Activated CD8-positive, alpha-beta memory T cell treated with anti-CD3 and anti-CD28 coated beads, Interleukin-2, amount 50 U/mL, for 48 hours (primary cell): ENCODE measurements around the gene SDR39U1.
"Not testable (repeated sequence)": the region's sequence is repeated elsewhere in the genome, so short reads cannot be mapped to it uniquely, and the experiment has no call there.

ENCODE experiments used
- DNase-seq: peaks from one replicate; pipeline ENCODE4 v3.0.0-alpha.2; 2020

The SDR39U1 gene

GRCh38 chr14:24442240-24443052, at the start of gene SDR39U1:
Gene SDR39U1, minus strand, starts transcription at chr14:24442776. Its CDS starts 7 bp downstream, at chr14:24442769.
- peak; percentile 92 for DNase-seq

DNA sequence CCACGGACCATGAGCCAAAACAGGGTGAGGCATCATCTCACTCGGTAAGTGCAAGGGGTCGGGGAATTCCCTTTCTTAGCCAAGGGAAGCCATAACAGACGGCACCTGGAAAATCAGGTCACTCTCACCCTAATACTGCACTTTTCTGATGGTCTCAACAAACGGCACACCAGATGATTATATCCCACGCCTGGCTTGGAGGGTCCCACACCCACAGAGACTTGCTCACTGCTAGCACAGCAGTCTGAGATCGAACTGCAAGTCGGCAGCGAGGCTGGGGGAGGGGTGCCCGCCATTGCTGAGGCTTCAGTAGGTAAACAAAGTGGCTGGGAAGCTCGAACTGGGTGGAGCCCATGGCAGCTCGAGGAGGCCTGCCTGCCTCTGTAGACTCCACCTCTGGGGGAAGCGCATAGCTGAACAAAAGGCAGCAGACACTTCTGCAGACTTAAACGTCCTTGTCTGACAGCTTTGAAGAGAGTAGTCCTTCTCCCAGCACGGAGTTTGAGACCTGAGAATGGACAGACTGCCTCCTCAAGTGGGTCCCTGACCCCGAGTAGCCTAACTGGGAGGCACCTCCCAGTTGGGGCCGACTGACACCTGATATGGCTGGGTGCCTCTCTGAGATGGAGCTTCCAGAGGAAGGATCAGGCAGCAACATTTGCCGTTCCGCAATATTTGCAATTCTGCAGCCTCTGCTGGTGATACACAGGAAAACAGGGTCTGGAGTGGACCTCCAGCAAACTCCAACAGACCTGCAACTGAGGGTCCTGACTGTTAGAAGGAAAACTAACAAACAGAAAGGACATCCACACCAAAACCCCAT, 49.2 kb upstream of the SDR39U1 start:
- DNase-seq: not testable (repeated sequence)

- no peak for DNase-seq
These were observed 41.2 kb upstream of the SDR39U1 start for GRCh38 chr14:24483604-24484252.

DNA sequence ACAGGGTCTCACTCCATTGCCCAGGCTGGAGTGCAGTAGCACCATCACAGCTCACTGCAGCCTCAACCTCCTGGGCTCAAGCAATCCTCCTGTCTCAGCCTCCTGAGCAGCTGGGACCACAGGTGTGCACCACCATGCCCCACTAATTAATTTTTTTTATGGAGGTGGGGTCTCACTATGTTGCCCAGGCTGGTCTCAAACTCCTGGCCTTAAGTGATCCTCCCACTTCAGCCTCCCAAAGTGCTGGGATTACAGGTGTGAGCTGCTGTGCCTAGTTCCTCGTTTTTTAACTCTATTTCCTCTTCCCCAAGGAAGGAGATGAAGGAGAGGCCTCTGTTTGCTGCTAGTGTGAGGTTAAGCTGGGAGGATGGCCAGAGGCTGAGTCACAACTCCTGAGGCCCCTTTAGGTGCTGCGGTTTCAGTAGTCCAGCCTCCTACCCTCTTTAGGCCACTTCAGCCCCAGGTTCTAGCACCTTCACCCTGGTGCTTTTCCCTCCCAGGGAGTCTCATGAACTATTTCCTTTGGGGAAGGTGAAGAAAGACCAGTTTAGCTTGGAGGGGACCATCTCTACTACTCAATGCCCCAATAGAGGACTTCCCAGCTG, 40.2 kb upstream of the SDR39U1 start:
- DNase-seq: not testable (repeated sequence)

DNA sequence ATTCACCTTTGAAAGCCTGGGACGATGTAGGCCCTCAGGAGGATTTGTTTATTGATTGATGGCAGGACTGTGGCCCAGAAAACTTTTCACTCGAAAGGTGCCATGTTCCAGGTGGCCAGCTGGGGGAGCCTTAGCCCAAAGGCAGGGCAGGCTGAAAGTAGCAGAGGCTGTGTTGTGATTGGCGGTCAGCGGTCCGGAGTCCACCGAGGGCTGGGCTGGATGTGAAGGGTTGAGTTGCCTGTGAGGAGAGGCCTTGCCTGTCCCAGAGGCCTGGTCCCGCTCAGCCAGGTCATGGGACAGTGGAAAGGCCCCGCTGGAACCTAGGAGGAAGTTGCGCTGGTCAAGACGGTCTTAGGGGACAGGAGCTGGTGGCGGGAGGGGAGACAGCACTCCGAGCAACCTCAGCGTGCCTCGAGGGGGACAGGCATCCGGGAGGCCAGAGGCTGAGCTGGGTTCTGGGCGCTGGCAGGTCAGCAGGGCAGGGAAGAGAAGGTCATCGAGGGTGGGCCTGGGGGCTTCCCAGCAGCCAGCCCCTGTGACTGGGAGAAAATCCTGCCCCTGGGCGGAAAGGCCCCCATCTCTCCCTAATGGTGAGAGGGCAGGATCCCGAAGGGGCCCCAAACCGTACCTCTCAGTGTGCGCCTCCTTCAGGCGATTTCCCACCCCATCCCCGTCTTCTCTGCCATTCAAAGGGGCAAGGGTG, 39.2 kb upstream of the SDR39U1 start:
- peak; percentile 78 for DNase-seq

GRCh38 chr14:24479999-24480398, 37.4 kb upstream of the SDR39U1 start:
- not testable (repeated sequence) for DNase-seq

DNA sequence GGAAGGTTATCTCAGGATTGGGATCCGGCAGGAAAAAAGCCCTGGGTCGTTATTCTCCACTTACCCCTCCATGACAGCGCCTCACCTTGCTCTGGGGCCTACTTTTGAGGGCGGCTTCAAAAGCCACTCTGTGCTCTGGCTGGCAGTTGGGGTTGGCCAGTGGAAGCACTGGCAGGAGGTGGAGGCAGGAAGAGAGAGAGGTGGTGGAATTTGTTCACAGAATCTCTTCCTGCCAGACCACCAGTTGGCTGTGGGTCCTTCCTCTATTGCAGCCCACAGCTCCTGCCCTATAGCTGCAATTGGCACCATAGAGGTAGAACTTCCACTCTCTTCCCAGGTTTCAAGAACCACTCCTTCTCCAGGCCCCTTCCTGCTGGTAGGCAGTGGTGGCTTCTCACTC, 32.7 kb upstream of the SDR39U1 start:
- no peak for DNase-seq

- DNase-seq: no peak
These were observed 30.6 kb upstream of the SDR39U1 start for GRCh38 chr14:24473211-24473610.

DNA sequence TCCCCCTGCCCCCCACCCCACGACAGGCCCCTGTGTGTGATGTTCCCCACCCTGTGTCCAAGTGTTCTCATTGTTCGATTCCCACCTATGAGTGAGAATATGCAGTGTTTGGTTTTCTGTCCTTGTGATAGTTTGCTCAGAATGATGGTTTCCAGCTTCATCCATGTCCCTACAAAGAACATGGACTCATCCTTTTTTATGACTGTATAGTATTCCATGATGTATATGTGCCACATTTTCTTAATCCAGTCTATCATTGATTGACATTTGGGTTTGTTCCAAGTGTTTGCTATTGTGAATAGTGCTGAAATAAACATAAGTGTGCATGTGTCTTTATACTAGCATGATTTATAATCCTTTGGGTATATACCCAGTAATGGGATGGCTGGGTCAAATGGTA, 27.9 kb upstream of the SDR39U1 start:
- DNase-seq: not testable (repeated sequence)

GRCh38 chr14:24465805-24466204, 23.2 kb upstream of the SDR39U1 start:
- no peak for DNase-seq

GRCh38 chr14:24465368-24465767, 22.8 kb upstream of the SDR39U1 start:
- no peak for DNase-seq

GRCh38 chr14:24463884-24464785, 21.6 kb upstream of the SDR39U1 start:
- DNase-seq: no peak

GRCh38 chr14:24463017-24463883, 20.7 kb upstream of the SDR39U1 start:
- no peak for DNase-seq

DNA sequence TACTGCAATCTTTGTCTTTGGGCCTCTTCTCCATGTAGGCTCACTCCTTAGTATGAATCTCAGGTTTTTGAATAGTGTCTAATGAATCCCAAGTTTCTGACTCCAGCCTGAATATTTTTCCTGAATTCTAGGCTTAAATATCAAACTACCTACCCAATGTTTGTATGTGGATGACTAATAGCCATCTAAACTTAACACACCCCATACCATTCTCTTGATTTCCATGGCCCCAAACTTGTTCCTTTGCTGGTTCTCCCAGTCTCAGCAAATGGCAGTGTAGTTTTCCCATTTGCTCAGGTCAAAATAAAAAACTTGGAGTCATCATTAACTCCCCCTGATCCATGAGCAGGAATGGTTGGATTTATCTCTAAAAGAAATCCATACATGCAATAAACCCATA, 18.8 kb upstream of the SDR39U1 start:
- DNase-seq: no peak

- DNase-seq: no peak
These were observed 16.8 kb upstream of the SDR39U1 start for GRCh38 chr14:24459331-24459730.

GRCh38 chr14:24458736-24459135, 16.2 kb upstream of the SDR39U1 start:
- no peak for DNase-seq

- no peak for DNase-seq
These were observed 14.4 kb upstream of the SDR39U1 start for GRCh38 chr14:24456980-24457379.

DNA sequence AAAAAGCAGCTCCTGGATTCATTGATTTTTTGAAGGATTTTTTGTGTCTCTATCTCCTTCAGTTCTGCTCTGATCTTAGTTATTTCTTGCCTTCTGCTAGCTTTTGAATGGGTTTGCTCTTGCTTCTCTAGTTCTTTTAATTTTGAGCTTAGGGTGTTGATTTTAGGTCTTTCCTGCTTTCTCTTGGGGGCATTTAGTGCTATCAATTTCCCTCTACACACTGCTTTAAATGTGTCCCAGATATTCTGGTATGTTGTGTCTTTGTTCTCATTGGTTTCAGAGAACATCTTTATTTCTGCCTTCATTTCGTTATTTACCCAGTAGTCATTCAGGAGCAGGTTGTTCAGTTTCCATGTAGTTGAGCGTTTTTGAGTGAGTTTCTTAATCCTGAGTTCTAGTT, 8.3 kb upstream of the SDR39U1 start:
- DNase-seq: not testable (repeated sequence)

- DNase-seq: no peak
These were observed 583 bp upstream of the SDR39U1 start for GRCh38 chr14:24443053-24443665.

DNA sequence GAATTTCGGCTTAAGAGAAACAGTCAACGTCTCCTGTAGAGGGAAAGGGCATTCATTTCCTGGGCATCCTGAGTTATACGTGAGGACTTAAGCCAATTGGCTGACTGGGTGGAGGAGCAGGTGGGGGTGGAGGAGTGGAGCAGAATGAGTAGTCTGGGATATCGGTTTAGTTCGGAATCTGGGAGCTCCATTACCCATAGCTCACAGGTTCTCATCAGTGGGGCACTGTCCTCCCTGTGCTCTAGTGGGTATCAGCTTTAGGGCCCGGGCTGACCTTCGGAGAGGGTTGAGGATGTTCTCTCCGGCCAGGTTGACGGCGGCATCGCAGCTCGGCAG, 704 bp downstream of the SDR39U1 start:
- no peak for DNase-seq
